Mucosa of descending colon (tissue), 3 donors: Measurements from ENCODE around the gene INTS14. TPM values are rescaled to one million over a fixed set of nuclear protein-coding genes. Genes with fewer than 3 reads are reported as not detected.
"Not testable (repeated sequence)": the region's sequence is repeated elsewhere in the genome, so short reads cannot be mapped to it uniquely, and the experiment has no call there.

Experiments
- ATAC-seq: fragments of 200-7000 bp; cut with Tn5 transposase; one replicate; pipeline ENCODE4 v1.9.1; 2020; ENCODE audit warnings: mild to moderate bottlenecking, moderate library complexity
- DNase-seq, 3 donors: peaks; one replicate each; pipeline ENCODE4 v3.0.0-alpha.2; 2020
- H3K36me3 ChIP-seq: fragments of 200-600 bp; one replicate; pipeline ENCODE4 v1.8.0; 2021; ENCODE audit warnings: low read depth, mild to moderate bottlenecking
- H3K4me1 ChIP-seq: fragments of 200-600 bp; one replicate; pipeline ENCODE4 v1.8.0; 2021; ENCODE audit warnings: low read depth, mild to moderate bottlenecking
- H3K4me3 ChIP-seq: fragments of 200-600 bp; one replicate; pipeline ENCODE4 v1.8.0; 2021; ENCODE audit warnings: mild to moderate bottlenecking
- H3K9me3 ChIP-seq: fragments of 200-600 bp; one replicate; pipeline ENCODE4 v1.8.0; 2021; ENCODE audit warnings: mild to moderate bottlenecking
- intact Hi-C, 2 donors: fragments of 100-400 bp; cut with DNase I in 1 of 2; cut with micrococcal nuclease in 1 of 2; formaldehyde crosslinking; loops; one replicate each; pipeline versions ENCODE4 v1.11.0 to v1.11.1; 2022; cut with DNase I, micrococcal nuclease
- total RNA-seq, 3 donors: library from RNA; stranded (reverse); fragmentation: NEBNext Ultra II Directional in 2 of 3; extraction: Animal tissue kit (Norgen Biotek cat#: 25700) in 2 of 3; gene quantifications; one replicate each; pipeline versions ENCODE4 v1.2.1 to v1.2.4, GENCODE V29; 2021 to 2023
- TF ChIP-seq, protein P1 (sequence below): fragments of 200-600 bp; IDR thresholded peaks from one replicate; pipeline ENCODE4 v1.8.0; 2022; ENCODE audit warnings: antibody characterized with exemption, mild to moderate bottlenecking
- donor health status: DM: no; HTN: no; CAD: no; lungs with moderate emphysema.
- donor health status: DM: no; HTN: no; CAD: no.
- donor health status: DM: no; HTN: yes; CAD: no.

INTS14 gene
- total RNA-seq, 3 donors from 2014 or later = 30.1 to 37.5 (median 31.9) TPM

DNA sequence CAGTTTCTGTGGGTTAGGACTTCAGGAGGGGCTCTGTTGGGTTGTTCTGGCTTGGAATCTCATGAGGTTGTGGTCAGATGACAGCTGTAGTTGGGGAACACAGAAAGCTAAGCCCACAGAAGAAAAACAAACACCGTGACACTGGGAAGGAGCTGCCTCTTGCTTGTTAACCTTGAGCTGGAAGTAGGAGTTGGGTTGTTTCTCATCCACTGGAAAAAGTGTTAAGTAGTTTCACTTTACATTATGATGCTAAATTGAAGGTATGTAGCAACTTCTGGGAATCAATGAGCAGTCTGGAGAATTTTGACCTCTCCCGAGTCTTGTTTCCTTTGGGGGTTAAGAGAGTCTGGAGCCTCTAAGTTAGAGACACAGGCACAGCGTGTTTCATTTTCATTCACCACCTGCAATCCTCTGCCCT lies 60.2 kb downstream of the INTS14 start:
- H3K4me1 ChIP-seq = no peaks in the 10 kb centered on the region
- H3K9me3 ChIP-seq = no peaks in the 10 kb centered on the region
- H3K4me3 ChIP-seq = no peak overlapping the region
- TF ChIP-seq, protein P1, sequence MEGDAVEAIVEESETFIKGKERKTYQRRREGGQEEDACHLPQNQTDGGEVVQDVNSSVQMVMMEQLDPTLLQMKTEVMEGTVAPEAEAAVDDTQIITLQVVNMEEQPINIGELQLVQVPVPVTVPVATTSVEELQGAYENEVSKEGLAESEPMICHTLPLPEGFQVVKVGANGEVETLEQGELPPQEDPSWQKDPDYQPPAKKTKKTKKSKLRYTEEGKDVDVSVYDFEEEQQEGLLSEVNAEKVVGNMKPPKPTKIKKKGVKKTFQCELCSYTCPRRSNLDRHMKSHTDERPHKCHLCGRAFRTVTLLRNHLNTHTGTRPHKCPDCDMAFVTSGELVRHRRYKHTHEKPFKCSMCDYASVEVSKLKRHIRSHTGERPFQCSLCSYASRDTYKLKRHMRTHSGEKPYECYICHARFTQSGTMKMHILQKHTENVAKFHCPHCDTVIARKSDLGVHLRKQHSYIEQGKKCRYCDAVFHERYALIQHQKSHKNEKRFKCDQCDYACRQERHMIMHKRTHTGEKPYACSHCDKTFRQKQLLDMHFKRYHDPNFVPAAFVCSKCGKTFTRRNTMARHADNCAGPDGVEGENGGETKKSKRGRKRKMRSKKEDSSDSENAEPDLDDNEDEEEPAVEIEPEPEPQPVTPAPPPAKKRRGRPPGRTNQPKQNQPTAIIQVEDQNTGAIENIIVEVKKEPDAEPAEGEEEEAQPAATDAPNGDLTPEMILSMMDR = no peak
- no peaks in the 10 kb centered on the region for H3K36me3 ChIP-seq
- intact Hi-C loops = no loop called here
- DNase-seq (no peak), ATAC-seq (no peak)

DNA sequence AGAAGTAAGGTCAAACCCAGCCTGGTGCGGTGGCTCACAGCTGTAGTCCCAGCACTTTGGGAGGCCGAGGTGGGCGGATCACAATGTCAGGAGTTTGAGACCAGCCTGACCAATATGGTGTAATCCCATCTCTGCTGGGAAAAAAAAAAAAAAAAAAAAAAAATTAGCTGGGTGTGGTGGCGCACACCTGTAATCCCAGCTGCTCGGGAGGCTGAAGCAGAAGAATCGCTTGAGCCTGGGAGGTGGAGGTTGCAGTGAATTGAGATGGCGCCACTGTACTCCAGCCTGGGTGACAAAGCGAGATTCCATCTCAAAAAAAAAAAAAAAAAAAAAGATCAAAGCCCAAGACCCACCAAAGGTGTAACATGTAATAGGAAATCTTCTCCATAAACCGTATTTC lies 61.6 kb downstream of the INTS14 start:
- H3K9me3 ChIP-seq, H3K36me3 ChIP-seq, DNase-seq, ATAC-seq, H3K4me1 ChIP-seq, intact Hi-C loops, H3K4me3 ChIP-seq: not testable (repeated sequence)

DNA sequence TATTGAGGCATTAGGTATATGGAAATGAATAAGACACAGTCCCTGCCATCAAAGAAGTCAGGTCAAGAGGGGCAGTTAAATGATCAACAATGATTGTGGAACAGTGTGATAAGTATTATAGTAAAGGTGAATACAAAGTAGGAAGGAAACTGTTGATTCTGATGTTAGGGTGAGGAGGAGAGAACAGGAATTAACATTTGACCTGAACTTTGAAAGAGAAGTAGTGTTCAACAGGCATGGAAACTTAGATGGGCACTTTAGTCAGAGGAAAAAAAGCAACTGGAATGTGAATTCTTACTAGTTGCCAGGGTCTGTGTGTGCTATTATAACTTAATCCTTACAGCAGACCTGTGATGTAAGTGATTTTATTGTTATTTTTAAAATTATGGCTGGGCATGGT lies 63.1 kb downstream of the INTS14 start:
- Histone ChIP-seq H3K4me1 (no peaks in the 10 kb centered on the region), H3K4me3 (no peak overlapping the region), H3K9me3 (no peaks in the 10 kb centered on the region), H3K36me3 (no peaks in the 10 kb centered on the region)
- ATAC-seq (no peak), DNase-seq (no peak)
- TF ChIP-seq, protein P1 = no peak
- intact Hi-C loops = no loop called here

DNA sequence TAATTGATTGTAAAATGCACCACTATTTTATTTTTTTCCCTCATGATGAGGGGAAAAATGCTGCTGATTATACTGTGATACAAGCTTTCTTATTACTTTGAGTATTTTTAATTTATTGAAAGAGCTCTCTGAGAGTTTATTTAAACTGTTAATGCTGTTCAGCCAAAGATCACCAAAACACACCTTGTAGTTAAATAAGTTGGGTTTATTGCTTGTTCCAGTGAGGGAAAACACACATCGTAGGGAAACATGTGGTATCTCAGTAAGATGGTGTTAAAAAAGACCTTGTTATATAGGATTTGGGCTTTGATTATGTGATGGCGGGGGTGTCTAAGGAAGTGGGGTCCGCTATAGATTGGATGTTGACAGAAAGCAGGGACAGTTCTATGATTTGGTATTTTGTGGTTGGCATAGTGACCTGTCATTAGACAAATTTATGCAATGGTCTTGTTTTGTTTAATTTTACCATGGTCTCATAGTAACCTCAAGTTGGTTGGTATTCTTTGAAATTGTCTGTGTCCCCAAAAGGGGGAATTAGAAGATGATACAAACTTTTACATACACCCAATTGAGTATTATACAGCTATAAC lies 69.6 kb downstream of the INTS14 start:
- no peak overlapping the region for H3K4me3 ChIP-seq
- H3K4me1 ChIP-seq = peaks cover 10% of the 10 kb centered on the region
- ATAC-seq = peak; percentile 28
- intact Hi-C loops = no loop called here
- TF ChIP-seq, protein P1 = no peak
- H3K9me3 ChIP-seq = no peaks in the 10 kb centered on the region
- no peak for DNase-seq
- H3K36me3 ChIP-seq = no peaks in the 10 kb centered on the region

DNA sequence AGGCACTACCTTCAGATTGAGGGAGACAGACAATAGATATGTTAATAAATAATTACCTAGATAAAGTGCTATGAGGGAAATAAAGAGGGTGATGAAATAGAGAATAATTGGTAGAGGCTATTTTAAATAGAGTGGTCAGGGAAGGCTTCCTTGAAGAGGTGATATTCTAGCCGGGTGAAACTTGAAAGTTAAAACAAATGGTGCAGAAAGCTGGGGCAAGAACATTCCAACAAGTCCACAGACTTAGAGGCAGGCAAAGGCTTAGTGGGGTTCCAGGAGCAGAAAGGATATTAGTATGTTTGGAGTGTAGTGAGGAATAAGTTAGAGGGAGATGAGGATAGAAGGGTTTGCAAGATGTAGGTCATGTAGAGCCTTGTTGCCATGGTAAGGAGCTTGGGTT lies 70.6 kb downstream of the INTS14 start:
- DNase-seq (no peak), ATAC-seq (no peak)
- Histone ChIP-seq H3K4me3 (no peak overlapping the region), H3K4me1 (peaks cover 10% of the 10 kb centered on the region), H3K36me3 (no peaks in the 10 kb centered on the region), H3K9me3 (no peaks in the 10 kb centered on the region)
- TF ChIP-seq, protein P1 = no peak
- intact Hi-C loops = no loop called here

DNA sequence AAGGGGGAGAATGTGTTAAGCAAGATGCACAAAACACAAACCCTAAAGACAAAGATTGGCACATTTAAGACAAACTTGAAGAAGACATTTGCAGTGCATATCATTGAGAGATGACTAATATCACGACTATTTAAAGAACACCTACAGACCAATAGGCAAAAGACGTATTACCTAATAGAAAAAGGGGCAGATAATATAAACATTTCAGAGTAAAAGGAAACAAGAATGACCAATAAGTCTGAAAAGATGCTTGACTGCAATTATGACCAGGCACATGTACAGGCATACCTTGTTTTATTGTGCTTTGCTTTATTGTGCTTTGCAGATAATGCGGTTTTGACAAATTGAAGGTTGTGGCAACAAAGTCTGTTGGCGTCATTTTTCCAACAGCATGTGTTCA lies 75.7 kb downstream of the INTS14 start:
- ATAC-seq = no peak
- peaks cover 23% of the 10 kb centered on the region for H3K4me1 ChIP-seq
- H3K36me3 ChIP-seq = no peaks in the 10 kb centered on the region
- intact Hi-C loops = no loop called here
- TF ChIP-seq, protein P1 = no peak
- DNase-seq = no peak
- H3K4me3 ChIP-seq = no peak overlapping the region
- H3K9me3 ChIP-seq = no peaks in the 10 kb centered on the region
